Measurements from ENCODE around the gene TNFSF8.

The TNFSF8 gene

GRCh38 chr9:114906922-114907571, 23.3 kb downstream of the TNFSF8 start:
- no peak for TF ChIP-seq ZFX (IDR thresholded peaks at IDR 0.05; ENCODE audit: borderline replicate concordance)
- TF ChIP-seq CTCF (IDR thresholded peaks at IDR 0.05): peak; percentile 73
- H3K27ac ChIP-seq: peak overlapping the region; percentile 83

GRCh38 chr9:114905170-114905940, 25.0 kb downstream of the TNFSF8 start:
- no peak overlapping the region for H3K27ac ChIP-seq
- TF ChIP-seq ZFX (IDR thresholded peaks at IDR 0.05; ENCODE audit: borderline replicate concordance) (no peak), CTCF (IDR thresholded peaks at IDR 0.05) (no peak)

- no peak for TF ChIP-seq CTCF (IDR thresholded peaks at IDR 0.05)
- no peak for TF ChIP-seq ZFX (IDR thresholded peaks at IDR 0.05; ENCODE audit: borderline replicate concordance)
- H3K27ac ChIP-seq: no peak overlapping the region
These were observed 27.4 kb downstream of the TNFSF8 start for GRCh38 chr9:114902786-114903524.

- no peak overlapping the region for H3K27ac ChIP-seq
- TF ChIP-seq ZFX (IDR thresholded peaks at IDR 0.05; ENCODE audit: borderline replicate concordance): no peak
- TF ChIP-seq CTCF (IDR thresholded peaks at IDR 0.05): no peak
These were observed 29.2 kb downstream of the TNFSF8 start for GRCh38 chr9:114900942-114901802.

- no peak overlapping the region for H3K27ac ChIP-seq
- no peak for TF ChIP-seq ZFX (IDR thresholded peaks at IDR 0.05; ENCODE audit: borderline replicate concordance)
- TF ChIP-seq CTCF (IDR thresholded peaks at IDR 0.05): no peak
These were observed 30.4 kb downstream of the TNFSF8 start for GRCh38 chr9:114899995-114900394.

GRCh38 chr9:114899461-114899860, 30.9 kb downstream of the TNFSF8 start:
- TF ChIP-seq ZFX (IDR thresholded peaks at IDR 0.05; ENCODE audit: borderline replicate concordance) (no peak), CTCF (IDR thresholded peaks at IDR 0.05) (no peak)
- H3K27ac ChIP-seq: no peak overlapping the region

All from 22Rv1 (cell line).